Liver (tissue), 3 donors: ENCODE data around the gene SMURF2.

Source experiments
- CTCF ChIP-seq: fragments of 150-350 bp; IDR thresholded peaks from 2 replicates; pipeline ENCODE4 v1.5.1; 2017; ENCODE audit warnings: improper control_type of control experiment, low read depth, low read length; ENCODE audit not compliant: missing input control
- EGR1 ChIP-seq, 2 donors: IDR thresholded peaks; 2 replicates each; pipeline ENCODE4 v1.6.1; 2016 to 2018; ENCODE audit warnings: antibody characterized with exemption in 2 of 2, low read depth in 2 of 2
- FOXA1 ChIP-seq: IDR thresholded peaks from 2 replicates; pipeline ENCODE4 v1.6.1; 2016; ENCODE audit warnings: antibody characterized with exemption
- MAX ChIP-seq: IDR thresholded peaks from 2 replicates; pipeline ENCODE4 v1.6.1; 2016; ENCODE audit warnings: antibody characterized with exemption
- REST ChIP-seq: IDR thresholded peaks from 2 replicates; pipeline ENCODE4 v1.6.1; 2016; ENCODE audit warnings: antibody characterized with exemption, mild to moderate bottlenecking
- donor health status: healthy.
- donor health status: healthy.

- TF ChIP-seq CTCF: no peak
- TF ChIP-seq EGR1 (IDR thresholded peaks at IDR 0.05; ENCODE audit: low read depth in 2 of 2): no peak
- no peak for TF ChIP-seq FOXA1
- TF ChIP-seq MAX: no peak
- TF ChIP-seq REST: no peak
Observed at GRCh38 chr17:64575431-64575830, 86.7 kb downstream of the SMURF2 start.
